Stimulated activated CD4-positive, alpha-beta T cell treated with anti-CD3 and anti-CD28 coated beads, Interleukin-2, amount 100 ng/mL, for 24 hours (primary cell): ENCODE results near the gene CCDC74A.
"Not testable (repeated sequence)": the region's sequence is repeated elsewhere in the genome, so short reads cannot be mapped to it uniquely, and the experiment has no call there.

Experiments
- DNase-seq, 2 donors: peaks; one replicate each; pipeline ENCODE4 v3.0.0-alpha.2; 2020

The CCDC74A gene

GRCh38 chr2:131503587-131503986 is 24.1 kb upstream of the CCDC74A start:
- not testable (repeated sequence) for DNase-seq

GRCh38 chr2:131504082-131504750 is 23.5 kb upstream of the CCDC74A start:
- DNase-seq = not testable (repeated sequence)

GRCh38 chr2:131509615-131510014 is 18.1 kb upstream of the CCDC74A start:
- DNase-seq = no peak

GRCh38 chr2:131511291-131511968 is 16.3 kb upstream of the CCDC74A start:
- DNase-seq = not testable (repeated sequence)

GRCh38 chr2:131511969-131512870 is 15.5 kb upstream of the CCDC74A start:
- DNase-seq = not testable (repeated sequence)

- not testable (repeated sequence) for DNase-seq
These were observed 13.1 kb upstream of the CCDC74A start for GRCh38 chr2:131514408-131515166.

GRCh38 chr2:131515235-131515634 is 12.5 kb upstream of the CCDC74A start:
- not testable (repeated sequence) for DNase-seq

- no peak for DNase-seq
These were observed 11.7 kb upstream of the CCDC74A start for GRCh38 chr2:131516011-131516410.

- not testable (repeated sequence) for DNase-seq
These were observed 11.1 kb upstream of the CCDC74A start for GRCh38 chr2:131516621-131517020.

GRCh38 chr2:131517106-131517831 is 10.4 kb upstream of the CCDC74A start:
- DNase-seq = no peak

GRCh38 chr2:131517856-131518255 is 9.8 kb upstream of the CCDC74A start:
- not testable (repeated sequence) for DNase-seq

- not testable (repeated sequence) for DNase-seq
These were observed 9.2 kb upstream of the CCDC74A start for GRCh38 chr2:131518531-131518930.

- no peak for DNase-seq
These were observed 8.2 kb upstream of the CCDC74A start for GRCh38 chr2:131519466-131519865.

GRCh38 chr2:131519871-131520470 is 7.7 kb upstream of the CCDC74A start:
- DNase-seq = not testable (repeated sequence)

- DNase-seq = no peak
These were observed 7.2 kb upstream of the CCDC74A start for GRCh38 chr2:131520526-131520925.

GRCh38 chr2:131521524-131521923 is 6.2 kb upstream of the CCDC74A start:
- DNase-seq = not testable (repeated sequence)

GRCh38 chr2:131521961-131522781 is 5.5 kb upstream of the CCDC74A start:
- no peak for DNase-seq

- DNase-seq = peak in 1 of 2 donors; percentile 4
These were observed 2.4 kb upstream of the CCDC74A start for GRCh38 chr2:131525256-131525655.

GRCh38 chr2:131528981-131529863 is 1.5 kb downstream of the CCDC74A start:
- not testable (repeated sequence) for DNase-seq
